Esophagus squamous epithelium (tissue), 5 donors: ENCODE data around the gene ICAM3. TPM values are rescaled to one million over a fixed set of nuclear protein-coding genes. Genes with fewer than 3 reads are reported as not detected.
A peak's percentile ranks its signal among the peaks of the same experiment; 100 is the strongest.

Source experiments
- DNase-seq: peaks from one replicate; lab custom pipeline; 2025; lab: John Stamatoyannopoulos, UW
- H3K27ac ChIP-seq, 4 donors: fragments of 200-600 bp; sonication (generic); one replicate each; pipeline ENCODE4 v1.5.1; 2016 to 2019; ENCODE audit warnings: mild to moderate bottlenecking in 1 of 4
- H3K27me3 ChIP-seq, 4 donors: fragments of 200-600 bp; sonication (generic); 1 replicate in 3 of 4; 2 replicates in 1 of 4; pipeline versions ENCODE4 v1.5.1 to v1.6.0; 2017 to 2021; ENCODE audit warnings: antibody characterized with exemption in 1 of 4
- H3K36me3 ChIP-seq, 3 donors: fragments of 200-600 bp; sonication (generic); one replicate each; pipeline ENCODE4 v1.5.1; 2016 to 2019
- H3K4me1 ChIP-seq, 3 donors: fragments of 200-600 bp; sonication (generic); one replicate each; pipeline ENCODE4 v1.5.1; 2017 to 2019
- H3K4me3 ChIP-seq, 4 donors: fragments of 200-600 bp; sonication (generic); 1 replicate in 3 of 4; 2 replicates in 1 of 4; pipeline ENCODE4 v1.5.1; 2016 to 2019; ENCODE audit warnings: mild to moderate bottlenecking in 2 of 4, moderate library complexity in 1 of 4
- H3K9me3 ChIP-seq, 3 donors: fragments of 200-600 bp; sonication (generic); one replicate each; pipeline ENCODE4 v1.5.1; 2016 to 2019
- POLR2A ChIP-seq, 4 donors: fragments of 450-650 bp; IDR thresholded peaks; one replicate each; pipeline ENCODE4 v1.6.1; 2017; ENCODE audit warnings: antibody characterized with exemption in 4 of 4, mild to moderate bottlenecking in 4 of 4, moderate library complexity in 3 of 4
- WGBS, 2 donors: methylation state at CpG; one replicate each; pipeline ENCODE4 v1.1.5; 2018; 5-methylcytosine and 5-hydroxymethylcytosine counted together
- intact Hi-C: fragments of 100-400 bp; cut with DNase I; formaldehyde crosslinking; loops from one replicate; pipeline ENCODE4 v1.15.0; 2022
- total RNA-seq, 4 donors: library from RNA; depleted of rRNA; stranded (reverse); fragments of >200 nt; gene quantifications; one replicate each; pipeline ENCODE4 v1.1.0, GENCODE V29; 2016
- TF ChIP-seq, protein P1 (sequence below), 6 experiments: fragments of 450-650 bp in 4 of 6; fragments of 200-600 bp in 2 of 6; sonication (generic) in 2 of 6; IDR thresholded peaks; one replicate each; pipeline ENCODE4 v1.5.1; 2016 to 2019; ENCODE audit warnings: antibody characterized with exemption in 6 of 6, mild to moderate bottlenecking in 4 of 6, moderate library complexity in 4 of 6
- donor health status: DM: yes; HTN: yes; CAD: no.

Gene ICAM3
- total RNA-seq, 4 donors from 2014 or later: 4.3 to 22.7 (median 8.0) TPM

DNA sequence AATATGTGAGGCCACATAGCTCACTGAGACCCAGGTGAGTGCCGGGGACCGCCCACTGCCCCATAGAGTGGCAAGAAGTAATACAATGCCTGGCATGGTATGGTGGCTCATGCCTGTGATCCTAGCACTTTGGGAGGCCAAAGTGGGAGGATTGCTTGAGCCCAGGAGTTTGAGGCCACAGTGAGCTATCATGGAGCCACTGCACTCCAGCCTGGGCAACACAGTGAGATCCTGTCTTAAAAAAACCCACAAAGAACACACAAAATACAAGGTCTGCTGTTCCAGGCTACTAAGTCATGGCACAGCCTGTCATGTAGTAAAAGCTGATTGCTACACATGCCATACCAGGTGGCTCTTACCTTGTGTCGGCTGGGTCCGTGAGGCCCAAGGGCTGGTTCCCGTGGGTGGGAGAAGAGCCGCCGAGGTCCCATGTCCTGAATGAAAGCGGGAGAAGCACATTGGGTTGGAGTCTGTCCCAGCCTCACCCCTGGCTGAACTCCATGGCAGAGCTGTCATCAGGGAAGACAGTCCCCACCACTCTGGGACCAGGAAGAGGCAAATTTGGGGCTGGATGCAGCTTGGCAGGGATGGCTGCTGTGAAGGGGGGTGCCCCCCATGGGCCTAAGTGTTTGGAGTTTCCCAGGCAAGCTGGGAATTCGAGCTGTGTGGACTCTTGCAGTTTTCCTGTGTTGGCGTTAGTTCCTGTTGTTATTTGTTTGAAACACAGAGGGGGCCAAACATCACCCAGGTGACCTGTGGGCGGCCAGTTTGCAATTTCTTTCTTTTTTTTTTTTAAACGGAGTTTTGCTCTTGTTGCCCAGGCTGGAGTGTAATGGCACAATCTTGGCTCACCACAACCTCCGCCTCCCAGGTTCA is 20.4 kb downstream of the ICAM3 start:
- H3K9me3 ChIP-seq: no peaks in the 10 kb centered on the region
- H3K4me1 ChIP-seq: peaks cover 6 to 20% (median 13%) of the 10 kb centered on the region in 3 donors
- TF ChIP-seq, protein P1, sequence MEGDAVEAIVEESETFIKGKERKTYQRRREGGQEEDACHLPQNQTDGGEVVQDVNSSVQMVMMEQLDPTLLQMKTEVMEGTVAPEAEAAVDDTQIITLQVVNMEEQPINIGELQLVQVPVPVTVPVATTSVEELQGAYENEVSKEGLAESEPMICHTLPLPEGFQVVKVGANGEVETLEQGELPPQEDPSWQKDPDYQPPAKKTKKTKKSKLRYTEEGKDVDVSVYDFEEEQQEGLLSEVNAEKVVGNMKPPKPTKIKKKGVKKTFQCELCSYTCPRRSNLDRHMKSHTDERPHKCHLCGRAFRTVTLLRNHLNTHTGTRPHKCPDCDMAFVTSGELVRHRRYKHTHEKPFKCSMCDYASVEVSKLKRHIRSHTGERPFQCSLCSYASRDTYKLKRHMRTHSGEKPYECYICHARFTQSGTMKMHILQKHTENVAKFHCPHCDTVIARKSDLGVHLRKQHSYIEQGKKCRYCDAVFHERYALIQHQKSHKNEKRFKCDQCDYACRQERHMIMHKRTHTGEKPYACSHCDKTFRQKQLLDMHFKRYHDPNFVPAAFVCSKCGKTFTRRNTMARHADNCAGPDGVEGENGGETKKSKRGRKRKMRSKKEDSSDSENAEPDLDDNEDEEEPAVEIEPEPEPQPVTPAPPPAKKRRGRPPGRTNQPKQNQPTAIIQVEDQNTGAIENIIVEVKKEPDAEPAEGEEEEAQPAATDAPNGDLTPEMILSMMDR (IDR thresholded peaks at IDR 0.05): no peak
- no peak for TF ChIP-seq POLR2A (IDR thresholded peaks at IDR 0.05)
- H3K4me3 ChIP-seq: no peak overlapping the region
- H3K27ac ChIP-seq: no peak overlapping the region
- H3K36me3 ChIP-seq: peaks cover 26 to 77% (median 46%) of the 10 kb centered on the region in 3 donors
- 82 to 90% methylated on average over 9 to 11 of the region's 13 CpGs for WGBS, 2 donors
- intact Hi-C loops: no loop called here
- no peak for DNase-seq
- no peaks in the 10 kb centered on the region for H3K27me3 ChIP-seq

DNA sequence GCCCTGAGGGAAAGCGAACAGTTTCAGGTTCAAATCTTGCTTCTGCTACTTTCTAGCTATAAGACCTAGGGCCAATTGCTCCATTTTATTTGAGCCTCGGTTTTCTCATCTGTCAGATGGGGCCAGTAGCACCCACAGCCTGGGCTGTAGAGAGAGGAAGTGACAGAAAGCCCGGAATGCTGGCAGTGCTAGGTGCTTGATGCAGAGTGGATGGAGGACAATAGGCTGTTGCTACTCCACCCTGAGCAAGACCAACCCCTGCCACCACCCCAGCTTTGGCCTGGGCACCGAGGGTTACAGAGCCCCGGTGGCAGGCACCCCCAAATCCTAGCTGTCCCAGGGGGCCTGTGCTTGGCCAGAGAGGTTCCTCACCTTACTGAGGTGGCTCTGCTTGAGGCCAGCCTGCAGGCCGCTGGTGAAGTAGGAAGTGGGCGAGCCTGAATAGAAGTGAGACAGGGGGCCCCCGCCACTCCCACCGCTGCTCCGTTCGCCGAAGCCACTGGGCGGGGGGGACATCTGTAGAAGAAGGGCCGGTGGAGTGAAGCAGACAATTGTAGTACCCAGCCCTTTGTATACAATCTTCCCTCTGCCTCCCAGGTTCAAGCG is 21.5 kb downstream of the ICAM3 start:
- Histone ChIP-seq H3K27me3 (no peaks in the 10 kb centered on the region), H3K36me3 (peaks cover 20 to 66% (median 40%) of the 10 kb centered on the region in 3 donors), H3K4me1 (peaks cover 6 to 20% (median 13%) of the 10 kb centered on the region in 3 donors), H3K27ac (no peak overlapping the region), H3K9me3 (no peaks in the 10 kb centered on the region), H3K4me3 (no peak overlapping the region)
- 84 to 96% methylated on average over 7 to 9 of the region's 15 CpGs for WGBS, 2 donors
- TF ChIP-seq POLR2A (IDR thresholded peaks at IDR 0.05): no peak
- TF ChIP-seq, protein P1 (IDR thresholded peaks at IDR 0.05): no peak
- intact Hi-C loops: no loop called here
- no peak for DNase-seq

DNA sequence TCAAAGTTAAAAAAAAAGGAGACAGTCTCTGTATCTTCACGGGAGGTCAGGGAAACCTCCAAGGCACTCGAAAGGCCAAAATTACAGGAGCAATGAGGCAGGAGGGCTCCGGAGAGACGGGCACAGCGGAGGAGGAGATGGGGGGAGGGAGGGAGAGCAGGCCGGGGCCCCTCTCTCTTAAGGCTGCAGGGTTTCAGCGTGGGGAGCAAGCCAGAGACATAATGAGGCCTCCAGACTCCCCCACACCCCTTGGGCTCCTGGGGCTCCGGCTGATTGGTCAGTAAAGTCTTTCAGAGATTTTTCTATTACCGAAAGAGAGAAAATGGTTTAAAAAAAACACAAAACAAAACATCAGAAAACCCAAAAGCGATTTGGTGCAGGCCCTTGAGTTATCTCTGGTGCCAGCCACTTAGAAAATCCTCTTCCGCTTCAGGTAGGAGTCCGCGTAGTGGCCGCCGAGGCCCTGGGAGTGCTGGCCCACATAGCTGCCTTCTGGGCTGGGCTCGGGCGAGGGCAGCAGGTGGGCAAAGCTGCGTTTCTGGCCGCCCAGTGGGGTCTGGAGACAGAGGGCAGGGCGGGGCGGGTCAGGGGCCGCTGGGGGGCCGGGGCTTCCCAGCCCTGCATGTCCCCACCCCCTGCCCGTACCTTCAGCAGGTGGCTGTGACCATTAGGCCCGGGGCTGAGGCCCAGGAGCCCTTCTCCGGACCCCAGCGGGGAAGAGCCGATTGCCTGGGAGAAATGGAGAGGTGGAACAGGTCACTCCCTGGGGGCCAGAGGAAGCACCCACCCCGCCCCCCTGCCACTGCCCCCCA is 22.2 kb downstream of the ICAM3 start:
- Histone ChIP-seq H3K27ac (no peak overlapping the region), H3K9me3 (no peaks in the 10 kb centered on the region), H3K4me1 (peaks cover 6 to 20% (median 13%) of the 10 kb centered on the region in 3 donors), H3K4me3 (no peak overlapping the region), H3K36me3 (peaks cover 13 to 59% (median 34%) of the 10 kb centered on the region in 3 donors), H3K27me3 (no peaks in the 10 kb centered on the region)
- TF ChIP-seq POLR2A (IDR thresholded peaks at IDR 0.05): no peak
- TF ChIP-seq, protein P1 (IDR thresholded peaks at IDR 0.05): no peak
- DNase-seq: no peak
- WGBS, 2 donors: 75% methylated on average over 13 to 14 of the region's 29 CpGs
- intact Hi-C loops: no loop called here

DNA sequence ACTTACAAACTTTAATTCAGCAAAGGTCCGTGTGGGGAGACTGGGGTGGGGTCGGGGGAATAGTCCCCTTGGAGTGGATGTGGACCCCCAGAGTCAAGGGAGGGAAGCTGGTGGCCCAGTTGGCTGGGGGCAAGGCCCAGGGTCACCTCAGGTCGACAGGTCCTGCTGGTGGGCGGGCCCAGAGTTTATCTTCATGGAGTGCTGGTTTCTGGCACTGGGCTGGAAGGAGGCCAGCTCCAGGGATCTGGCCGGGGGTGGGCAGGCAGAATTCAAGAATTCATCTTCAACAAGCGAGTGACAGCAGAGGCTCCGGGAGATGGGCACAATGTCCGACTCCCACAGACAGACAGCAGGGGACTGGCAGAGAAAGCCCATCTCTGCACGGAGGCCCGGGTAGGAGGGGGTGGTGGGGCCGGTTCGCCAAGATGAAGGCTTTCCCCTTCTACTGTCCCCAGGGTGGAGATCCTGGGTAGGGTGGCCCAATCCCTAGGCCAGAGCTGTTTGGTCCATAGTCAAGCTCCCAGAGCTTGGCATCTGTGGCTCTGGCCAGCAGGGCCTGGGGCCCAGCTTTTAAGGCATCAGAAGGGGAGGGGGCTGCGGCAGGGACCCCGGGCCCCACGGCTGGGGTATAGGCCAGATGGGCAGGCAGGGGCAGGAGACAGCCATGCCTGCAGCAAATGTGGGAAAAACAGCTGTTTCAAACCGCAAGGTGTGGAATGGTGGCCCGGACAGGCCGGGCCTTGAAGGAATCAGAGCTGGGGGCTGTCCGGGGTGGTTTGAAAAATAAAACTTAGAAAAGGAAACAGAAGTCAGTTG is 23.0 kb downstream of the ICAM3 start:
- no peaks in the 10 kb centered on the region for H3K27me3 ChIP-seq
- no peak for TF ChIP-seq POLR2A (IDR thresholded peaks at IDR 0.05)
- TF ChIP-seq, protein P1 (IDR thresholded peaks at IDR 0.05): no peak
- peaks cover 6 to 20% (median 13%) of the 10 kb centered on the region in 3 donors for H3K4me1 ChIP-seq
- intact Hi-C loops: no loop called here
- H3K27ac ChIP-seq: peak overlapping the region; percentile 62 to 80 (median 74)
- 63 to 66% methylated on average over 7 to 11 of the region's 19 CpGs for WGBS, 2 donors
- no peaks in the 10 kb centered on the region for H3K9me3 ChIP-seq
- H3K4me3 ChIP-seq: peak overlapping the region in 3 of 4 donors; percentile 79 to 92 (median 90)
- no peak for DNase-seq
- H3K36me3 ChIP-seq: peaks cover 11 to 51% (median 26%) of the 10 kb centered on the region in 3 donors
